ENCODE data around the gene ACTL8.

GRCh38 chr1:17847111-17847510 lies 92.0 kb downstream of the ACTL8 start:
- TF ChIP-seq CTCF (IDR thresholded peaks at IDR 0.05) (no peak), POLR2A (IDR thresholded peaks at IDR 0.05) (no peak)

All from ovary (tissue), 3 donors.